ENCODE data around the gene DAB1.

DNA sequence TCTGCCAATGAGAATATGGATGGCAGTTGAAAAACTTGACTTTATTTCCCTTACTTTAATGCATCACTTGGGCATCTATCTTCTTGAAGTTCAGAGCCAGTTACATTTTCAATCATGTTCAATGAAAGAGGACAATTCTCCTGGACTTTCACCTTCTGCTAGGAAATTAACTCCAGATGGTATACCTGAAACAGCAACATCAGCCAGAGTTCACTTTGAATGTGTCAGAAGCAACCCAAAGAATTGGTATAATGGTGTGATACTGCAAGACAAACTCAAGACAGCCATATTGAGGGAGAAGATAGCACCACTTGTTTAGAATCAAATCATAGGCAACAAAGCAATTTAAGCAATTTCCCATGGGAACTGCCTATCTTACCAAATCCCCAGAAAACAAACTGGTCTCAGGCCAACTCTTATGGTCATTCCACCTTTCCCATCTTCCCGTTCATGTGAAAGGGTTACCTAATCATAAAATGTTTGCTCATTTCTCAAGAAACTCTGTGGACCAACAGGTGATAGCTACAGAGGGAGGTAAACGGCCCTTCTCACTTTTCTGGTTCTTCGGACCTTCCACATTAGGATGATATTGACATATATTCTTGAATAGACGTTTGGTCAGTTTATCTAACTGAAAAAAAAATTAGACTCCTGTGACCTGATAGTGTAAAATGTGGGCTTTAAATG, 428.3 kb downstream of the DAB1 start:
- TF ChIP-seq, protein P1, sequence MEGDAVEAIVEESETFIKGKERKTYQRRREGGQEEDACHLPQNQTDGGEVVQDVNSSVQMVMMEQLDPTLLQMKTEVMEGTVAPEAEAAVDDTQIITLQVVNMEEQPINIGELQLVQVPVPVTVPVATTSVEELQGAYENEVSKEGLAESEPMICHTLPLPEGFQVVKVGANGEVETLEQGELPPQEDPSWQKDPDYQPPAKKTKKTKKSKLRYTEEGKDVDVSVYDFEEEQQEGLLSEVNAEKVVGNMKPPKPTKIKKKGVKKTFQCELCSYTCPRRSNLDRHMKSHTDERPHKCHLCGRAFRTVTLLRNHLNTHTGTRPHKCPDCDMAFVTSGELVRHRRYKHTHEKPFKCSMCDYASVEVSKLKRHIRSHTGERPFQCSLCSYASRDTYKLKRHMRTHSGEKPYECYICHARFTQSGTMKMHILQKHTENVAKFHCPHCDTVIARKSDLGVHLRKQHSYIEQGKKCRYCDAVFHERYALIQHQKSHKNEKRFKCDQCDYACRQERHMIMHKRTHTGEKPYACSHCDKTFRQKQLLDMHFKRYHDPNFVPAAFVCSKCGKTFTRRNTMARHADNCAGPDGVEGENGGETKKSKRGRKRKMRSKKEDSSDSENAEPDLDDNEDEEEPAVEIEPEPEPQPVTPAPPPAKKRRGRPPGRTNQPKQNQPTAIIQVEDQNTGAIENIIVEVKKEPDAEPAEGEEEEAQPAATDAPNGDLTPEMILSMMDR (IDR thresholded peaks at IDR 0.05; ENCODE audit: insufficient read depth, low read length) = no peak
- TF ChIP-seq POLR2AphosphoS5 (IDR thresholded peaks at IDR 0.05; ENCODE audit: low read depth) (no peak), GABPA (IDR thresholded peaks at IDR 0.05; ENCODE audit: low read depth) (no peak)

Data from HL-60 (cell line).